Panc1 (cell line): ENCODE results near the gene RPL3. TPM values are rescaled to one million over a fixed set of nuclear protein-coding genes. Genes with fewer than 3 reads are reported as not detected.

Experiments used
- ATAC-seq: fragments of 200-7000 bp; cut with Tn5 transposase; 2 replicates; pipeline ENCODE4 v1.9.1; 2020; ENCODE audit warnings: mild to moderate bottlenecking, moderate library complexity
- BruUV-seq: library from RNA; stranded (reverse); fragments of 400-500 nt; replicated peaks from 2 replicates; lab custom pipeline; 2021; lab: Mats Ljungman, UMichigan
- CTCF ChIA-PET: fragments of 300-600 bp; sonication (Branson Sonifier 250); formaldehyde crosslinking; loops from one replicate; lab custom pipeline; 2022; ENCODE audit warnings: antibody characterized with exemption; lab: Charles Lee
- POLR2A ChIA-PET: fragments of 300-600 bp; sonication (Branson Sonifier 250); formaldehyde crosslinking; loops from one replicate; lab custom pipeline; 2022; ENCODE audit warnings: antibody characterized with exemption; lab: Charles Lee
- DNase-seq: peaks from one replicate; pipeline ENCODE4 v3.0.0-alpha.2; 2010; ENCODE audit warnings: low read depth, low spot score
- H3K27ac ChIP-seq: 2 replicates; pipeline ENCODE4 v1.5.1; 2011; ENCODE audit warnings: mild to moderate bottlenecking, low read length, inconsistent platforms
- H3K27me3 ChIP-seq: fragments of 200-500 bp; sonication (Bioruptor generic); 2 replicates; pipeline ENCODE4 v1.6.0; 2014; ENCODE audit warnings: low read length, inconsistent platforms; ENCODE audit not compliant: control insufficient read depth, insufficient read depth
- H3K36me3 ChIP-seq: fragments of 200-500 bp; sonication (Bioruptor generic); 2 replicates; pipeline ENCODE4 v1.5.1; 2014; ENCODE audit warnings: inconsistent platforms, mild to moderate bottlenecking, low read length, moderate library complexity; ENCODE audit not compliant: control insufficient read depth, insufficient read depth
- H3K4me1 ChIP-seq: 2 replicates; pipeline ENCODE4 v1.5.1; 2011; ENCODE audit warnings: inconsistent platforms, mild to moderate bottlenecking, low read length, moderate library complexity; ENCODE audit not compliant: control insufficient read depth, insufficient read depth
- H3K4me3 ChIP-seq, 2 experiments: 2 replicates each; pipeline ENCODE4 v1.5.1; 2011 to 2012; ENCODE audit warnings: low read depth in 2 of 2, low read length in 2 of 2, mild to moderate bottlenecking in 2 of 2, inconsistent platforms in 1 of 2, moderate library complexity in 1 of 2
- H3K9me3 ChIP-seq: fragments of 200-500 bp; sonication (Bioruptor generic); 2 replicates; pipeline ENCODE4 v1.5.1; 2014; ENCODE audit warnings: low read depth, mild to moderate bottlenecking, inconsistent platforms, low read length, moderate library complexity; ENCODE audit not compliant: control insufficient read depth, insufficient read depth
- POLR2AphosphoS5 ChIP-seq: IDR thresholded peaks from 2 replicates; pipeline ENCODE4 v1.6.1; 2012; ENCODE audit warnings: mild to moderate bottlenecking, low read depth, low read length, moderate library complexity
- REST ChIP-seq, 2 experiments: IDR thresholded peaks; 2 replicates each; pipeline ENCODE4 v1.6.1; 2011 to 2012; ENCODE audit warnings: low read depth in 2 of 2, control low read depth in 1 of 2, low read length in 1 of 2, mild to moderate bottlenecking in 1 of 2, moderate library complexity in 1 of 2; ENCODE audit not compliant: insufficient read depth in 1 of 2
- SIN3A ChIP-seq: IDR thresholded peaks from 2 replicates; pipeline ENCODE4 v1.6.1; 2012; ENCODE audit warnings: low read depth, mild to moderate bottlenecking, low read length, moderate library complexity, borderline replicate concordance; ENCODE audit not compliant: insufficient read depth
- TCF7L2 ChIP-seq: IDR thresholded peaks from 2 replicates; pipeline ENCODE4 v1.6.1; 2011; ENCODE audit warnings: mild to moderate bottlenecking, low read depth, low read length, inconsistent platforms
- in situ Hi-C: cut with HindIII; loops from 2 replicates; pipeline ENCODE4 v1.10.0; 2016; ENCODE audit warnings: low sequenced_read_pairs, low pct_unique_long_range_greater_than_20kb
- intact Hi-C: fragments of 100-400 bp; cut with micrococcal nuclease; formaldehyde crosslinking; loops from one replicate; pipeline ENCODE4 v1.10.0; 2022; ENCODE audit not compliant: unreplicated experiment
- total RNA-seq: library from RNA; stranded (reverse); gene quantifications from one replicate; pipeline ENCODE4 v1.2.1, GENCODE V29; 2021; ENCODE audit not compliant: unreplicated experiment
- TF ChIP-seq, protein P1 (sequence below): fragments of 450-650 bp; IDR thresholded peaks from 2 replicates; pipeline ENCODE4 v1.5.1; 2017; ENCODE audit warnings: mild to moderate bottlenecking

RPL3 gene
- total RNA-seq, 1 experiment from 2014 or later = 885 TPM

GRCh38 chr22:39364714-39365491 lies 45.5 kb upstream of the RPL3 start:
- intact Hi-C loops (no loop called here), in situ Hi-C loops (no loop called here)
- Histone ChIP-seq H3K4me1 (peaks cover 21% of the 10 kb centered on the region), H3K9me3 (no peaks in the 10 kb centered on the region), H3K27ac (peak overlapping the region; percentile 52), H3K27me3 (no peaks in the 10 kb centered on the region), H3K4me3 (no peak overlapping the region), H3K36me3 (no peaks in the 10 kb centered on the region)
- DNase-seq = no peak
- TF ChIP-seq TCF7L2 (no peak), SIN3A (no peak), REST (IDR thresholded peaks at IDR 0.05; ENCODE audit: insufficient read depth in 1 of 2, low read depth in 2 of 2, low read length in 1 of 2) (no peak), POLR2AphosphoS5 (no peak)
- TF ChIP-seq, protein P1, sequence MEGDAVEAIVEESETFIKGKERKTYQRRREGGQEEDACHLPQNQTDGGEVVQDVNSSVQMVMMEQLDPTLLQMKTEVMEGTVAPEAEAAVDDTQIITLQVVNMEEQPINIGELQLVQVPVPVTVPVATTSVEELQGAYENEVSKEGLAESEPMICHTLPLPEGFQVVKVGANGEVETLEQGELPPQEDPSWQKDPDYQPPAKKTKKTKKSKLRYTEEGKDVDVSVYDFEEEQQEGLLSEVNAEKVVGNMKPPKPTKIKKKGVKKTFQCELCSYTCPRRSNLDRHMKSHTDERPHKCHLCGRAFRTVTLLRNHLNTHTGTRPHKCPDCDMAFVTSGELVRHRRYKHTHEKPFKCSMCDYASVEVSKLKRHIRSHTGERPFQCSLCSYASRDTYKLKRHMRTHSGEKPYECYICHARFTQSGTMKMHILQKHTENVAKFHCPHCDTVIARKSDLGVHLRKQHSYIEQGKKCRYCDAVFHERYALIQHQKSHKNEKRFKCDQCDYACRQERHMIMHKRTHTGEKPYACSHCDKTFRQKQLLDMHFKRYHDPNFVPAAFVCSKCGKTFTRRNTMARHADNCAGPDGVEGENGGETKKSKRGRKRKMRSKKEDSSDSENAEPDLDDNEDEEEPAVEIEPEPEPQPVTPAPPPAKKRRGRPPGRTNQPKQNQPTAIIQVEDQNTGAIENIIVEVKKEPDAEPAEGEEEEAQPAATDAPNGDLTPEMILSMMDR = no peak
- ATAC-seq = peak; percentile 55; the same call in 1 of the 2 replicates
- CTCF ChIA-PET = interaction anchor here (1.3 kb wide), 1 partner anchor 21 kb away, joined by 4 read pairs; no protein-coding TSS in a partner anchor
- BruUV-seq = no TSS peak
- POLR2A ChIA-PET = no interaction called here

- CTCF ChIA-PET = interaction anchor here (1.3 kb wide), 1 partner anchor 20 kb away, joined by 4 read pairs; no protein-coding TSS in a partner anchor
These were observed 44.5 kb upstream of the RPL3 start for GRCh38 chr22:39363751-39364515.

More at GRCh38 chr22:39363751-39364515, 44.5 kb upstream of the RPL3 start:
- DNase-seq (no peak), ATAC-seq (peak; percentile 52)
- H3K27ac ChIP-seq = peak overlapping the region; percentile 52
- H3K27me3 ChIP-seq = no peaks in the 10 kb centered on the region
- no peaks in the 10 kb centered on the region for H3K36me3 ChIP-seq
- no peak for TF ChIP-seq POLR2AphosphoS5
- TF ChIP-seq REST (IDR thresholded peaks at IDR 0.05; ENCODE audit: insufficient read depth in 1 of 2, low read depth in 2 of 2, low read length in 1 of 2) = no peak
- TF ChIP-seq SIN3A = no peak
- TF ChIP-seq, protein P1 = no peak
- TF ChIP-seq TCF7L2 = no peak
- in situ Hi-C loops (no loop called here), intact Hi-C loops (no loop called here)
- no peak overlapping the region for H3K4me3 ChIP-seq
- no peaks in the 10 kb centered on the region for H3K9me3 ChIP-seq
- H3K4me1 ChIP-seq = peaks cover 21% of the 10 kb centered on the region
- no TSS peak for BruUV-seq
- POLR2A ChIA-PET = no interaction called here
